Natural killer cell treated with Interleukin-12 subunit alpha and Interleukin-12 subunit beta and Interleukin-15 and Interleukin-18, amount 100 ng/mL, for 72 hours (primary cell): ENCODE measurements around the gene SLC29A3. TPM values are rescaled to one million over a fixed set of nuclear protein-coding genes. Genes with fewer than 3 reads are reported as not detected.
"Not testable (repeated sequence)": the region's sequence is repeated elsewhere in the genome, so short reads cannot be mapped to it uniquely, and the experiment has no call there.

Source experiments
- ATAC-seq, 2 donors: fragments of 150-1000 bp; cut with Tn5 transposase in 1 of 2; sonication (Bioruptor Pico), chemical (Tn5 transposase) in 1 of 2; 2 replicates each; pipeline ENCODE4 v1.10.0; 2021
- DNase-seq: peaks from one replicate; pipeline ENCODE4 v3.0.0; 2022; ENCODE audit warnings: low spot score
- H3K27ac Mint-ChIP-seq, 2 donors: 1 replicate in 1 of 2; 2 replicates in 1 of 2; pipeline ENCODE4 v1.8.0; 2022; ENCODE audit warnings: mixed read lengths in 2 of 2, mild to moderate bottlenecking in 1 of 2, moderate library complexity in 1 of 2
- H3K27me3 Mint-ChIP-seq, 2 donors: 1 replicate in 1 of 2; 2 replicates in 1 of 2; pipeline ENCODE4 v1.8.0; 2022; ENCODE audit warnings: mixed read lengths in 2 of 2
- H3K36me3 Mint-ChIP-seq: one replicate; pipeline ENCODE4 v1.8.0; 2022; ENCODE audit warnings: mixed read lengths
- H3K4me1 Mint-ChIP-seq, 2 donors: 1 replicate in 1 of 2; 2 replicates in 1 of 2; pipeline ENCODE4 v1.8.0; 2022; ENCODE audit warnings: low read depth in 2 of 2, mixed read lengths in 2 of 2, mild to moderate bottlenecking in 1 of 2
- H3K4me3 Mint-ChIP-seq: one replicate; pipeline ENCODE4 v1.8.0; 2022; ENCODE audit warnings: mixed read lengths
- H3K9me3 Mint-ChIP-seq: 2 replicates; pipeline ENCODE4 v1.8.0; 2022; ENCODE audit warnings: mixed read lengths
- total RNA-seq, 2 donors: library from RNA; stranded (reverse); gene quantifications; one replicate each; pipeline ENCODE4 v1.2.3, GENCODE V29; 2022

SLC29A3 gene
- total RNA-seq, 2 donors from 2014 or later, result 3.4 to 3.6 TPM

GRCh38 chr10:71358906-71359305 lies 39.8 kb downstream of the SLC29A3 start:
- H3K4me3 Mint-ChIP-seq, H3K27ac Mint-ChIP-seq, DNase-seq, H3K9me3 Mint-ChIP-seq, H3K4me1 Mint-ChIP-seq, H3K27me3 Mint-ChIP-seq, H3K36me3 Mint-ChIP-seq, ATAC-seq: not testable (repeated sequence)

GRCh38 chr10:71359364-71360046 lies 40.4 kb downstream of the SLC29A3 start:
- no peaks in the 10 kb centered on the region for H3K36me3 Mint-ChIP-seq
- no peaks in the 10 kb centered on the region for H3K4me1 Mint-ChIP-seq
- H3K27me3 Mint-ChIP-seq, result no peaks in the 10 kb centered on the region
- no peak for DNase-seq
- no peak overlapping the region for H3K4me3 Mint-ChIP-seq
- no peak overlapping the region for H3K27ac Mint-ChIP-seq
- H3K9me3 Mint-ChIP-seq, result no peaks in the 10 kb centered on the region
- no peak for ATAC-seq

GRCh38 chr10:71360735-71361134 lies 41.7 kb downstream of the SLC29A3 start:
- Mint-ChIP-seq H3K9me3 (no peaks in the 10 kb centered on the region), H3K36me3 (no peaks in the 10 kb centered on the region), H3K27me3 (no peaks in the 10 kb centered on the region), H3K4me1 (no peaks in the 10 kb centered on the region), H3K4me3 (no peak overlapping the region), H3K27ac (no peak overlapping the region)
- DNase-seq (no peak), ATAC-seq (no peak)

GRCh38 chr10:71361581-71361980 lies 42.5 kb downstream of the SLC29A3 start:
- DNase-seq, result no peak
- Mint-ChIP-seq H3K4me1 (no peaks in the 10 kb centered on the region), H3K4me3 (no peak overlapping the region), H3K36me3 (no peaks in the 10 kb centered on the region), H3K27ac (no peak overlapping the region), H3K9me3 (no peaks in the 10 kb centered on the region), H3K27me3 (no peaks in the 10 kb centered on the region)
- no peak for ATAC-seq

GRCh38 chr10:71362141-71362540 lies 43.1 kb downstream of the SLC29A3 start:
- Mint-ChIP-seq H3K9me3 (no peaks in the 10 kb centered on the region), H3K4me1 (no peaks in the 10 kb centered on the region), H3K27ac (no peak overlapping the region), H3K27me3 (no peaks in the 10 kb centered on the region), H3K4me3 (no peak overlapping the region), H3K36me3 (no peaks in the 10 kb centered on the region)
- DNase-seq (no peak), ATAC-seq (no peak)

- no peak for ATAC-seq
- Mint-ChIP-seq H3K27ac (no peak overlapping the region), H3K27me3 (no peaks in the 10 kb centered on the region)
These were observed 44.9 kb downstream of the SLC29A3 start for GRCh38 chr10:71363936-71364335.

GRCh38 chr10:71365366-71365765 lies 46.3 kb downstream of the SLC29A3 start:
- DNase-seq, result no peak
- Mint-ChIP-seq H3K4me3 (no peak overlapping the region), H3K9me3 (no peaks in the 10 kb centered on the region), H3K4me1 (no peaks in the 10 kb centered on the region), H3K27ac (no peak overlapping the region), H3K36me3 (no peaks in the 10 kb centered on the region), H3K27me3 (no peaks in the 10 kb centered on the region)
- ATAC-seq, result no peak

More at GRCh38 chr10:71363936-71364335, 44.9 kb downstream of the SLC29A3 start:
- no peak for DNase-seq
- Mint-ChIP-seq H3K4me1 (no peaks in the 10 kb centered on the region), H3K9me3 (no peaks in the 10 kb centered on the region), H3K36me3 (no peaks in the 10 kb centered on the region), H3K4me3 (no peak overlapping the region)

GRCh38 chr10:71366690-71367089 lies 47.6 kb downstream of the SLC29A3 start:
- Mint-ChIP-seq H3K36me3 (no peaks in the 10 kb centered on the region), H3K4me1 (no peaks in the 10 kb centered on the region), H3K27ac (no peak overlapping the region), H3K9me3 (no peaks in the 10 kb centered on the region), H3K27me3 (peaks cover 5 to 7% of the 10 kb centered on the region in 2 donors), H3K4me3 (no peak overlapping the region)
- ATAC-seq, result no peak
- no peak for DNase-seq

GRCh38 chr10:71367271-71367670 lies 48.2 kb downstream of the SLC29A3 start:
- Mint-ChIP-seq H3K27ac (no peak overlapping the region), H3K9me3 (no peaks in the 10 kb centered on the region), H3K4me1 (no peaks in the 10 kb centered on the region), H3K27me3 (peaks cover 6 to 7% of the 10 kb centered on the region in 2 donors), H3K36me3 (no peaks in the 10 kb centered on the region), H3K4me3 (no peak overlapping the region)
- DNase-seq (no peak), ATAC-seq (peak in 1 of 2 donors; percentile 13)

GRCh38 chr10:71368176-71368575 lies 49.1 kb downstream of the SLC29A3 start:
- Mint-ChIP-seq H3K9me3 (no peaks in the 10 kb centered on the region), H3K4me3 (no peak overlapping the region), H3K27me3 (peaks cover 6 to 7% of the 10 kb centered on the region in 2 donors), H3K4me1 (no peaks in the 10 kb centered on the region), H3K27ac (no peak overlapping the region), H3K36me3 (no peaks in the 10 kb centered on the region)
- no peak for DNase-seq
- no peak for ATAC-seq

GRCh38 chr10:71368643-71369042 lies 49.6 kb downstream of the SLC29A3 start:
- Mint-ChIP-seq H3K9me3 (no peaks in the 10 kb centered on the region), H3K4me1 (no peaks in the 10 kb centered on the region), H3K36me3 (no peaks in the 10 kb centered on the region), H3K27ac (no peak overlapping the region), H3K4me3 (no peak overlapping the region), H3K27me3 (peaks cover 6 to 7% of the 10 kb centered on the region in 2 donors)
- no peak for ATAC-seq
- DNase-seq, result no peak

- H3K27ac Mint-ChIP-seq, result no peak overlapping the region
- no peak overlapping the region for H3K4me3 Mint-ChIP-seq
- DNase-seq, result no peak
- H3K36me3 Mint-ChIP-seq, result no peaks in the 10 kb centered on the region
- peaks cover 6 to 7% of the 10 kb centered on the region in 2 donors for H3K27me3 Mint-ChIP-seq
- H3K9me3 Mint-ChIP-seq, result no peaks in the 10 kb centered on the region
- ATAC-seq, result no peak
- no peaks in the 10 kb centered on the region for H3K4me1 Mint-ChIP-seq
These were observed 50.5 kb downstream of the SLC29A3 start for GRCh38 chr10:71369602-71370001.

- H3K36me3 Mint-ChIP-seq, result no peaks in the 10 kb centered on the region
- no peaks in the 10 kb centered on the region for H3K4me1 Mint-ChIP-seq
- no peak for DNase-seq
- H3K4me3 Mint-ChIP-seq, result no peak overlapping the region
- ATAC-seq, result no peak
- peaks cover 6 to 7% of the 10 kb centered on the region in 2 donors for H3K27me3 Mint-ChIP-seq
- H3K27ac Mint-ChIP-seq, result no peak overlapping the region
- H3K9me3 Mint-ChIP-seq, result no peaks in the 10 kb centered on the region
These were observed 51.0 kb downstream of the SLC29A3 start for GRCh38 chr10:71370031-71370430.

GRCh38 chr10:71371750-71372166 lies 52.7 kb downstream of the SLC29A3 start:
- no peaks in the 10 kb centered on the region for H3K36me3 Mint-ChIP-seq
- ATAC-seq, result no peak
- no peaks in the 10 kb centered on the region for H3K9me3 Mint-ChIP-seq
- H3K27ac Mint-ChIP-seq, result no peak overlapping the region
- H3K4me1 Mint-ChIP-seq, result peaks cover 0 to 2% of the 10 kb centered on the region in 2 donors
- DNase-seq, result no peak
- H3K4me3 Mint-ChIP-seq, result no peak overlapping the region
- peaks cover 6 to 7% of the 10 kb centered on the region in 2 donors for H3K27me3 Mint-ChIP-seq
